Hematopoietic multipotent progenitor cell treated with erythropoietin and hydrocortisone succinate and interleukin-3 and kit ligand, for 17 days (in vitro differentiated cells): Measurements from ENCODE around the gene C14orf132.

Experiments
- DNase-seq: peaks from one replicate; pipeline ENCODE4 v3.0.0-alpha.2; 2015; ENCODE audit warnings: low spot score

C14orf132 gene

DNA sequence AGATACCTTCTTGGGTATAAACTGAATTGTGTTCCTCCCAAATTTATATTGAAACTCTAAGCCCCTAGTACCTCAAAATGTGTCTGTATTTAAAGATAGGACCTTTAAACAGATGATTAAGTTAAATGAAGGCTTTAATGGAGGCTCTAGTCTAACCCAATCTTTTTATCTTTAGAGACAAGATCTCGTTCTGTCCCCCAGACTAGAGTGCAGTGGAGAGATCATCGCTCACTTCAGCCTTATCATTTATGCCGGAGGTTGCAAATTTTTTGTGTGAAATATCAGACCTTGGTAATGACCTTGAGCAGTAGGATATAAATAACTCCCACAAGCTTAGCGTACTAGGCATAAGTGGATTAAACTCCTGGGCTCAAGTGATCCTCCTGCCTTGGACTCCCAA lies 81.8 kb downstream of the C14orf132 start:
- DNase-seq, result no peak

DNA sequence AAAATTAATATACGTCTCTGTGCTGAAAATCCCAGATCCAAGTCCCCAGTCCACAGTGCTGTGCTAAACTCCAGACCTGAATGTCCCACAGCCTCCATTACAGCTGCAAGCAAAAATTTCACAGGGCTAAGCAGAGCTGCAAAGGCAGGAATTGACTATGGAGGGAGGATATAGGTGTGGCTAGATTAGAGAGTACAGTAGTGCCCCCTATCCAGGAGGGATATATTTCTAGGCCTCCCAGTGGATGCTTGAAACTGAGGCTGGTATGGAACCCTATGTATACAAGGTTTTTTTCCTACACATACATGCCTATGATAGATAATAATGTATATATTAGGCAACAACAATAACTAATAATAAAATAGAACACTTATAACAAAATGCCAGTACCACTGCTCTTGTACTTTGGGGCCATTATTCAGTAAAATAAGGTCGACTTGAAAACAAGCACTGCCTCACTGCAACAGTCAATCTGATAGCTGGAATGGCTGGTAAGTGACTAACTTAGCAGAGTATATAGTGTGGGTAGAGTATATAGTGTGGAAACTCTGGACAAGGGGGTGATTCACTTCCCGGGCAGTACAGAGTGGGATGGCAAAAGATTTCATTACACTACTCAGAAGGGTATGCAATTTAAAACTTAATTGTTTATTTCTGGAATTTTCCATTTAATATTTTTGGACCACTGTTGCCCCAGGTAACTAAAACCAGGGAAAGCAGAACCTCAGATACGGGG lies 82.7 kb downstream of the C14orf132 start:
- no peak for DNase-seq

DNA sequence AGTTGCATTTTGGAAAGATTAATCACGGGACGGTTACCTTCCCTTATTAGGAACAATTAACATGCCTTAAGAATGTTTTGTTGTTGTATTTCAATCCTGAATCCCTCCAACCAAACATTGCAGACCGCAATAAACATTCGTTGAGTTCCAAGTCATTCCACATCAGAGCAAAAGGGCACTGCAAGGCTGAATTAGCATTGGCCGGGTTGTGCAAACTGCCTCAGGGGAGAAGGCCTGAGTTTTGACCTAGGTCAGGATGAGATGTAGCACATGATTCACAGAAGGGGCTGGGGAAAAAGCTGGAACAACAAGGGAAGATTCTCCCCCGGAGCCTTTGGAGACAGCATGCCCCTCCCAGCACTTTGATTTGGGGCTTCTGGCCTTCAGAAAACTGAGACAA lies 83.3 kb downstream of the C14orf132 start:
- DNase-seq, result no peak

DNA sequence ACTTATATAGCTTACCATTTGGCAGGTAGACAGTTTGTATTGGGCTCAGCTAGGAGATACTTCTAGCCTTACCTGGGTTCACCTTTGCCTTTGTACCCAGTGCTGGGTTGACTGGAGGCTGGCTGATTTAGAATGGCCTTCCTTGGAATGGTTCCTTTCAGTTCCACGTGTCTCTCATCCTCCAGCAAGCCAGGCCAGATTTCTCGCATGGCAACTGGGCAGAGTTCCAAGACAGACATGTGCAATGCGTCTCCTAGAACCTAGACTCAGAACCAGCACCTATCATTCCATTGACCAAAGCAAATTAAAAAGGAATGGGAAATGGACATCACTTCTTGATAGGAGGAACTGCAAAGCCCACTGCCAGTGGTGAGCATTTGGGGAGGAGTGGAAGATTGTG lies 86.4 kb downstream of the C14orf132 start:
- no peak for DNase-seq

DNA sequence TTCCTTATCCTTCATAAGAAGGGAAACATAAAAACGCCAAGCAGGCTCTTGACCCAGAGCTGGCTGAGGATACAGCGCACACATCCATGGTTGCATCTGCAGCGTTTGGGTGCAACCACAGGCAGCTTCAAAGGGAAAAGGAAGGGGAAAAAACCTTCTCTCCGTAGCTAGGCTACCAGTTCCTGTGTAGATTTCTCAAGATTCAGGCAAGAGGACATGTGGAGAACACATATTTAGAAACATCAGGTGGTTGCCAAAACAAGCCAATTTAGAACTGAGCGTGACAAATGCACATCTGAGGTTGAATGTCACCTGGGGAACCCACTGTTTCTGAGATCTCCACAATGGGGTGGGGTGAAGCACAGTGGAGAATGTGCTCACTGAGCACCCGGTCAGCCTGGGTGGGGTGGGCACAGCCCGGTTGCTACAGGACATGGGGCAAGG lies 87.2 kb downstream of the C14orf132 start:
- no peak for DNase-seq

DNA sequence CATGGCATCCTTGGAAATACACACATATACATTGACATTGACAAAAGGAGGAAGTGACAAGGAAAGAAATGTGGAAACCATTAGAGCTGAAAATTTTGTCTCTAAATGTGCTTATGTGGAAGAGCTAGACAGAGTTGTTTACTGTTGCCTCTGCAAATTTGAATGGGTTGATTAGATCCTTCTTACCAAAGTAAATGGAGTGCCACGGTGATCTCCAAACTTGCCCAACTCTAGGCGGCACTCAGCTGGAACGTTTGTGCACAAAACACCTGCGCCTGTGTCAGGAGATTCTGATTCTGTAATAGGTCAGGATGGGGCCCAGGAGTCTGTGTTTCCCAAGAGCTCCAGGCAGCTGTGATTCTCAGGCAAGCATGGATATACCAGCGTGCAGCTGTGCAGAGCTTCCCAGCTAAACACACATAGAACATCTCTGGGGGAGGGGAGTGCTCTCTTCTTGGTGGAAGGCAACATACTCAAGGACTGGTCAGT lies 87.7 kb downstream of the C14orf132 start:
- no peak for DNase-seq

DNA sequence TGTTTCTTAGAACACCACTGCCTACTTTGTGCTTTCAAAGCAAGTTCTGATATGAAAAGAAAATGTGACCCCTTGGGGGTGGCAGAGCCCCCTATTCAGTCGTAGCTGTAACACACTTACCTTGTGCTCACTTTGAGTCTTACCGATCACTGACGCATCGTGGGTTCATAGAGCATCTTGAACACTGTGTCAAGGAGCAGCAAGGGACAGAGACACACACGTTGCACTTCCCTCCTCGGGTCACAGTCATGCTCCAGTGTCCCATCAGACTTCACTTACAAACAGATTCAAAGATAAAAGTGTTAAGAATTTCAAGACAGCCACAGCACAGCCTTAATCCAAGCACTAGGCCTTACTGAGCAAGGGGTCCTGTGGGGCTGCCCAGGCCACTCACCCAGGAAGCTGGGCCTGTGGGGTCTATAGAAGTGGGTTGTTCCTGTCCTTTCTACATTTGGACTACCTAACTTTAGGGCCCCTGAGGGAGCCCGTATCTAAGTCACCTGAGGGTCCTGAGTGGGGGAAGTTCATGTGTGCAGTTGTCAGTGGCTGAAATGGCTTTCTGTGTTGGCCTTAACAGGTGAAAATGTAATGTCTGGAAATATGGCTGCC lies 90.1 kb downstream of the C14orf132 start:
- DNase-seq, result no peak

DNA sequence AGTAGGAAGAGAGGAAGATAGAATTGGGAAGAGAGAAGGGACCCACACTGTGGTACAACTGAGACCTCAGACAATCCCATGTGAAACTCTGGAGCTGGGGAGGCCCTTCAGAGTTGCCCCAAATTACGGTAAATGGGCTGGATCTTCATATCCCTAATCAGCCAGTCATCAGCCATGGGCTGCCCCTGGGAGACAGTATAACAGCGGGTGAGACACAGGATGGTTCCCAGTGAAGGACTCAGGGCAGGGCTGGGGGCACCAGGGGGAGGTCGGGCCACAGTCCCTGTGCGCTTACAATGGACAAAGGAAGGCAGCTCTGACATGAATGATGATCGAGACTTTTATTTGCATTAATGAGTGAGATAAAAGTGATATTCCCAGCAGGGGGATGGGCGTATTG lies 91.2 kb downstream of the C14orf132 start:
- DNase-seq, result no peak

DNA sequence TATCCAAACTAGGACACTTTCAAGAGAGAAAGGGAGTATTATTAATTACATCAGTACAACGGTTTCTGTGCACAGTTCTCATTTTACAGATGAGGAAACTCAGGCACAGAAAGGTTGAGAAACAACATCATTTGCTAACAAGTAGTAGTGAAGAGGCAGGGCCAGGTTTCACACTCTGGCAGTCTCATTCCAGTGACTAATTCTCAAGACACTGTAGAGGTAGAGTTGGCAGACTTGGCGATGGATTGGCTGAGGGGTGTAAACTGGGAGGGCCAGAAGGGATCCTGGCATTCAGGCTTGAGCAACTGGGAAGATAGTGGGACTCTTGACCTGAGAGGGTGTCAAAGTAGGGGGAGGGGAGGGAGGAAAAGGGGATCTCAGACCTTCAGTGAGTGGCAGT lies 91.7 kb downstream of the C14orf132 start:
- DNase-seq, result no peak

DNA sequence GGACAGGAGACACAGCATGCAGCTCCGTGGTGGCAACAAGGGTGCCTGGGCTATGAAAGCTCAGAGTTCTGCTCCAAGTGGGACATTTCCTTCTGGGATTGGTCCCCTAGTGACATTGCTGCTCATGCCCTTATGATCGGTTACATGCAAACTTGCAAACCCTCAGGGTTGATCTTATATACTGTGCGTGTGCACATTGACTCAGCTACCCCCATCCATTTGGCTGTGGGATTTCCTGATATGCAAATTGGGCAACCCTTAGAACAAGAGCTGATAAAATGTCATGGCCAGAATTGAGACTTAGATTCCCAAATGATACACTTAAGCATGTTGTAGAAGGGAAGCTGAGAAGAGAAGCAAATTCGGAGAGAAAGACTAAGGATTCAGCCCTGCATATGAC lies 92.7 kb downstream of the C14orf132 start:
- no peak for DNase-seq

DNA sequence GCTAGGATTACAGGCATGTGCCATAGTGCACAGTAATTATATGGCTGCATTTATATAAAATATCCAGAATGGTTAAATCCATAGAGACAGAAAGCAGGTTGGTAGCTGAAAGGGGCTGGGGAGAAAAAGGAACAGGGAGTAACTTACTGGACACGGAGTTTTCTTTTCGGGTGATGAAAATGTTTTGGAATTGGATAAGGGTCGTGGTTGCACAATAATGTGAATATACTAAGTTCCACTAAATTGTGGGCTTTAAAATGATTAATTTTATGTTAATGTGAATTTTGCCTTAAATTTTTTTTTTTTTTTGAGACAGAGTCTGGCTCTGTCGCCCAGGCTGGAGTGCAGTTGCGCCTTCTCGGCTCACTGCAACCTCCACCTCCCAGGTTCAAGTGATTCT lies 95.3 kb downstream of the C14orf132 start:
- DNase-seq, result no peak

DNA sequence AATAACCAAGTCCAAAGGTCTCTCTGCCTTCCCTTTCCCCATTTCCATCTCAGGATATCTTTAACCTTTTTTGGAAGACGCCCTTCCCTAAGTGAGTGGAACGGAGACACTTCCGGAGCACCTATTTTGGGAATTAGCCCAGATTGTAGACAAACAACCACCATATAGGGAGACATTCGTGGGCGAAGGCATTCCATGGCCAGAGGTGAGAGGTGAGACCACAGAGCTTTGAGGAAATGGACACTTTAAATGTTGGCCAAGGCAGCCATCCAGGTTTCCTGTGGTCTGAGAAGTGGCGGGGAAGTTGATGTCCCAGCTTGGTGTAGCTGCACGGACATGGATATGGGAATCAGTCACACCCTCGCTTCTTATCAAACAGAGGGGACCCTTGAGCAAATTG lies 96.1 kb downstream of the C14orf132 start:
- DNase-seq, result no peak

DNA sequence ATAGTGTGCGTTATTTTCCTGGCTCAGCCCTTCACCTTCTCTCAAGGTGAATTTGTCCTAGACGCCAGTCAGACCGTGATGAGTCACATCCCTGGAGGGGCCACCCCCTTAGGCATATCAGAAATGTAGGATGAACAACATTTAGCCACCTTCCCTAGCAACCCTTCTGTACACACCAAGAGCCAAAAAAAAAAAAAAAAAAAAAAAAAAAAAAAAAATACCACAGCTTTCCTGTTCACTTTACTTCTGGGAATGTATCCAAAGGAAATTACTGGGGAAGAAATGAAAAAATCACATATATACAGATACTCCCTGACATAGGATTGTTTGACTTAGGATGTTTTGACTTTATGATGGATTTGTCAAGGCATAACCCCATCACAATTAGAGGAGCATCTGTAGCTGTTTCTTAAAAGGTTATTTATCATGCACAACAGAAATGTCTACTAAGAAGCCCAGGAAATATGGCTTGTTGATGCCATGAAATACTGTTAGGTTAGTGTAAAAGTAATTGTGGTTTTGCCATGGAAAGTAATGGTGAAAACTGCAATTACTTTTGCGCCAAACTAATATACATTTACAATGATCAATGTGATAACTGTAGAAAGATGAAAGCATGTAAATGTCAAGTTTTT lies 97.3 kb downstream of the C14orf132 start:
- DNase-seq, result no peak

DNA sequence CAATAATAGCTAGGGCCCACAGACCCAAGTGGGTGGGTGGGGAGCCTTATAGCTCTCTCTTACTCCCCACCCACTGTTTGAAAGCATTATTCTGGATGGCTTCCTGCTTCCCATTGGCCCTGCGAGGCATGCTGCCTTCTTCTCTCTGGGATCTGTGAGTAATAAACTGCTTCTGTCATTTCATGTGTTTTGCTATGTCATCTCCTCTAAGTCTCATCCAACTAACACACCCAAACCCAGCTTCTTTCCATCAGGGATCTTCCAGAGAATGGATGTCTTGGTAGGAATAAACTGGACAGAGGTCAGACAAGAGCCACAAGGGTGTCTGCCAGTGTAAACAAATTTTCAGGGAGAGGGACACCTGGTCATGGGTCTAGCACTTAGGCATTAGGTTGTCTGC lies 99.1 kb downstream of the C14orf132 start:
- no peak for DNase-seq

DNA sequence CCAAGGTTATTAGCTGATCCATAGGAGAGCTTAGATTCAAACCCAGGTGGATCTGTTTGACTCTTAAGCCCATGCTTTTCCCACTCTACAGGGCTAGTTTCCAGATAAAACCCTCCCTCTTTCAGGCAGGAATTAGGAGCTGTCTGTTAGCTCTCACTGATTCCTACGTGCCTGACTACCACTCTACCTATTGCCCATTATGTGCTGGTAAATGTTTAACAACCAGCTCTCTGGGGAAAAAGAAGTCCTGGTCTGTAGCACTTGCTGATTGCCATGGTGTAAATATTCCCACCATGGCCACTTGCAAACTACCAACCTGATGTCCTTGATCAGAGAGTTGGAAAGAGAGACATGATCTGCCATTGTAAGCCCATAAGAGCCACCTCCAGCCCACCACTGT lies 100.0 kb downstream of the C14orf132 start:
- no peak for DNase-seq

DNA sequence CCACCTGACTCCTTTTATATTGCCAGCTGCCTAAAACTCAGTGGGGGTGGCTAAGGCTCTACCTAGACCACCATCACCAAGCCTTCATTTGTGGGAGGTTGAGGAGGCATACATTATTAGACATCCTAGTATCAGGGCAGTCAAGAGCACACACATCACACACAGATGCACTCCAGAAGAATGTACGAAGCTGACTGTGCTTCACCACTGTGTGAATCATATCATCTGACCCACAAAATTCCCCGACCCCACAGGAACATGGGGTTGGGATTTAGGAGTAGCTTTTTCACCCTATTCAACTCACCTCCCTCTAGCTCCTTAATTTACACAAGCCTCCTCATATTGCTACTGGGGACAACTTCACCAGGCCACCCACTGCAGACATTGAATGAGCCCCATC lies 100.7 kb downstream of the C14orf132 start:
- DNase-seq, result no peak

DNA sequence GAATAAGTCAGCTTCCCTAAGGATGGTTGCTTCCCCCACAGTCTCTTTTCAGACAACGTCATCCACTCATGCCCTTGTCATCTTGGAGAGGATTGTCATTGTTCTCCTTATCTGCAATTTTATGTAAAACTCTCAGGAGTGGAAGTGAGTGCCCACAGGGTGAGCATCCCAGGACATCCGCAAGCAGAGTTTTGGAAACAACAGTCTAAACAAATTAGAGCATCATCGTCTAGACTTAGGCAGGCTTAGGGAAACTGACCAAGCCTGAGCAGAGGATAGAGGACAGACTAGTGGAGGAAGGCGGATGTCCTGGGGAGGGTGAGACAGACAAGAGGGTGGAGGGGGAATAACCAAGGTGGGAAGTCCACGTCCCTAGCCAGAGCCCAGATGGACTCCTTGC lies 101.8 kb downstream of the C14orf132 start:
- DNase-seq, result no peak
